HG02943 (cell line): ENCODE results near the gene PRKCE.

Experiments
- ATAC-seq: cut with Tn5 transposase; IDR thresholded peaks from one replicate; pipeline ENCODE4 v1.9.1; 2021; ENCODE audit warnings: mild to moderate bottlenecking, low read depth, moderate library complexity; ENCODE audit not compliant: unreplicated experiment

The PRKCE gene

GRCh38 chr2:45943219-45944044 lies 292.0 kb downstream of the PRKCE start:
- no peak for ATAC-seq

DNA sequence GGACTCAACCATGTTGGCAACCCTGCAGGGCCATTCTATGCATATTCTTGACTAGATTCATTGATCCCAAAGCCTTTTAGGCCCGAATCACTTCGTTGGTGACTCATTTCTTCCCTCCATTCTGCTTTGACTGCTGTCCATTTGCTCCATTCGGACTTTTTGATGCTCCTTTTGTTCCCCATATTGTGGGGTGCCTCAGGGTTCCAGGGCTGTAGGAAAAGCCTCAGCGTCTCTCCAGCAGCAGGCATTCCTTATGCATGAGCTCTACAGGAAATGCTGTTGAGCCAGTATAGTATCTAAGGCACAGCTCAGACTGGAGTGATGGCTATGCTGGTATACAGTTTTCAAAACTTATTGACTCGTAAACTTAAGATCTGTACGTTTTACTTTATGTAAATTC lies 292.6 kb downstream of the PRKCE start:
- ATAC-seq = no peak

DNA sequence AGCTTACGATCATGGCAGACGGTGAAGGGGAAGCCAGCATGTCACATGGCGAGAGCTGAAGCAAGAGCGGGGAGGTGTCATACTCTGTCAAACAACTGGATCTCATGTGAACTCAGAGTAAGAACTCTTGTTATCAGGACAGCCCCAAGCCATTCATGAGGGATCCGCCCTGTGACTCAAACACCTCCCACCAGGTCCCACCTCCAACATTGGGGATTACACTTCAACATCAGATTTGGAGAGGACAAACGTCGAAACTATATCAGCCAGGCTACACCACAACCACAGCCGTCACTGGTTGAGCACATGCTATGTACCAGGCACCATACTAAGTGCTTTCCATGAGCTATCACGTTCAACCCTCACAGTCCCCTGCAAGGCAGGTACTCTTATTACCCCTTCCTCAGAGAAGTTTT lies 293.8 kb downstream of the PRKCE start:
- ATAC-seq = no peak

DNA sequence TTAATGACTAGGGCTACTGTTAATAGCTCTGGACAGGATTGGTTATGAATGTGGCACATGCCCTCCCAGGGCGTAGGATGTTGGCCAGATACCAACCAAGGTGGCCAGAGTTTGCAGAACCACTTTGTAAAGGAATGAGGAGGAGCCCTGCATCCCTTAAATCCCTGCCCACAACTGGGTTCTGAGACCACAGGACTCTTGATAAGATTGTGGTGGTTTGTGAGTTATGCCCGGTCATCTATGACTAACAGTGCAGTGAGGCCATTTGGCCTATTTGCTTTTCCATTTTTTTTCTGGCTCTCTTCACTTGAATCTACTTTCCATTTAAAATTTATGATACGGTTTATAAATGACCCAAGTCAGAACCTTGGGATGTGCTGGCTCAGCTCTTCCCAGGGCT lies 294.5 kb downstream of the PRKCE start:
- no peak for ATAC-seq

DNA sequence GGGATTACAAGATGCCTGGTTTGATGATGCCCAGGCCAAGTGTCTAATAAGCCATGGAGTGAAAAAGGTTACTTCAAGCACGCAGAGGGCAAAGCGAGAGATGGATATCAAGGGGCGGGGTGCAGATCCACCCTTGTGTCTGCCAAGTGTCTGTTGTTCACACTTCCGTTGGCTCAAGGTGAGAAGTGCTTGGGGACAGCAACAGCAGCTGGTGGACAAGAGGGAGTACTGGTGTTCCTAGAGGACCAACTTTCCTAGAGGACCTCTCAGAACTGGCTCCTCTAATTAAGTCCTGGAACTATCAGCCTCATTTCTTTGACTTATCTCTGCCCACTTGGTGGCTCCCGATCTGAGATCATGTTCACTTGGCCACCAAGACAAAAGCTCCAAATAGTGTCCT lies 299.1 kb downstream of the PRKCE start:
- ATAC-seq = no peak

- ATAC-seq = no peak
These were observed 299.7 kb downstream of the PRKCE start for GRCh38 chr2:45951025-45951727.

DNA sequence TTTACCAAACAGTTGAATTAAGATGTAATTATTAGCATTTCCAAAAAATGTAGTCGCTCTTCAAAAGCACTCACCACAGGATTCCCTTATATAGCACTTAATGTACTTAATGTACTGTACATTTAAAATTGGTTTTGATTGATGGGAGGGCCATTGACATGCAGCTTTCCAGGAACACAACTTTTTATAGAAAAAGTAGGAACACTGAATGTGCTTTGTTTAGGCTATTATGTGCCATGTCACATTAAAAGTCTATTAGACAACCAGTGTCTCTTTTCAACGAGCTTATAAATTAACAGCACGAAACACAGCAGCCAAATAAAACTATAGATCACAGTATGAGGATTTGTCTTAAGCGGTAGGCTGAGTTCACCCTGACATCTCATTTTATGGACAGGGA lies 301.1 kb downstream of the PRKCE start:
- no peak for ATAC-seq

- no peak for ATAC-seq
These were observed 302.0 kb downstream of the PRKCE start for GRCh38 chr2:45953376-45954027.

DNA sequence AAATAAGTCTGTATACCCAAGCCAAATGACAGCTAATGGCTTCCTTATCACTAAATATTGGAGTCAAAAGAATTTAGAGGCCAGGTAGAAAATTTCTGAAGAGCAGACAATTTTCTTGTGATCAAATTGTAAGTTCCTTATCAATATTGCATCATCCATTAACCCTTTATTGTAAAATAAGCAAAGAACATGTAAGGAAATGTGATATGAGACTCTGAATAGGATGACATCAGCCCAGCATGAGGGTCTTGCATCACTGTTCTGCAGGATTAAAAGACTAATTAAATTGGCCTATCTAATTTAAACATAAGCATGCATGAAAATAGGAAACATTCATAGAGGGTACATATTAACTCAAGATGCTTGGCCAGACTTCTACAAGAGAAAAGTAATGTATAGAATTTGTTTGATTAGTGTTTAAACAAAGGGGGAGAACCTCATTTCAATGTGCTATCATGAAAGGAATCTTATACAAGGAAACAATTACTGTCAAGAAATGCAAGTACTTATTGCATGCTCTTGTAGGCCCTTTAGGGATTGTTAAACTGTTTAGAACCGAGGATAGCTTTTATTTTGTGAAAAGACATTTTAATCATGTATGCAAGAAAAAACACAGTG lies 302.9 kb downstream of the PRKCE start:
- ATAC-seq = no peak

- no peak for ATAC-seq
These were observed 306.2 kb downstream of the PRKCE start for GRCh38 chr2:45957533-45958227.

DNA sequence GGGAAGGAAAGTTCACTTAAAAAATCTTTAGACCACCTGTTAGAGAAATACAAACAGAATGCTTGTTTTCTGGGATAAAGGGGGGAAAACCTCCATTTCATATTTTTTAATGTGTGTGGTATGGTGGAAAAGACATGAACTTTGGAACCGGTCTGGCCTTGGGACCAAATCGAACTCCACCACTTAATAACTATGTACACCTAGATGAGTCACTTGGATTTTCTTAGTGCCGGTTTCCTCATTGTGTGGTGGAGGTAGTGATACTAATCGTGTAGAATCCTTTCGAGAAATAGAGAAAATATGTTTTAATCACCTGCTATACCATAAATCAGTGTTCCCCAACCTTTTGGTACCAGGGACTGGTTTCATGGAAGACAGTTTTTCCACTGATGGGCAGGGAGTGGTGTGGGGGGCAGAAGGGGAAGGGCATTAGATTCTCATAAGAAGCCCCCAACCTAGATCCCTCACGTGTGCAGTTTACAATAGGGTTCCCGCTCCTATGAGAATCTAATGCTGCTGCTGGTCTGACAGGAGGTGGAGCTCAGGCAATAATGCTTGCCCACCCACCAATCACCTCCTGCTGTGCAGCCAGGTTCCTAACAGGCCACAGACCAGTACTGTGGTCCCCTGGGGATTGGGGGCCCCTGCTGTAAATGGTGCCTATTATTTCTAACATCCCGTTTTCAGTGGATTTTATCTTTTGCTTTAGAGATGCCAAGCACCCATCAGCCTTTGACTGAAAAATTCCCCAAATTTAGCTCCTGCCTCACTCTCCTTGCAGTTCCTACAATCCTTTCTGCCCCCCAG lies 308.8 kb downstream of the PRKCE start:
- ATAC-seq = no peak

DNA sequence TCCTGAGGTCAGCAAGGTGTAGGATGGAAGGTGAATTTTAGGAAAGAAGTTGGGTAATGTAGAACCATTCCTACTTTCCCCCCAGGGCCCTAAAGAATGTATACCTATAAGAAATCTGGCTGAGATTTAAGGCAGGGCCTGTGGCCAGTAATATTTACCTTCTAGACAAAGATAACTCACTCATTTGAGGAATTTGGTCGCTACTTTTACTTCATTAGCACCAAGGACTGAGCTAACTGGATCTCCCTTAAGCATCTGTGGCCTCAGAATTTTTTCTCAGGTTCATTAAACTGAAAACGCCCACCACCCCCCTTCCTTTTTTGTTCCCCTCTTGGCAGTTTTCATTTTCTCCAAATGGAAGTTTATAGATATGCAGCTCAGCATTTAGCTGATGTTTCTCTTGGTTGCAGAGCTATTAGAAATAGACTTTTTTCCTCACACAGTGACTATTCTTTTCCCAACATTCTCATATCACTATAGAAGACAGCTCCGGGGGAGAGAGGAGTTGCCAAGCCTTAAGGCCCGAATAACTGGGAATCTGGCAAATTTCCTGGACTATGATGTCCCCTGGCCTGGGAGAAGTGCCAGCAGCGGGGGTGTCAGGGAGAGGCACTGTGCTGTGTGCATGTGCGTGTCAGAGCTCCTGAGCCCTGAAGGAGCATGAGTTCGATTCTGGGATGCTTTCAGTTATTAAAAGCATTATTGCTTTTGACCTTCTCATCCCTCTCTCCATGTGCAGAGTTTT lies 310.9 kb downstream of the PRKCE start:
- ATAC-seq = no peak

DNA sequence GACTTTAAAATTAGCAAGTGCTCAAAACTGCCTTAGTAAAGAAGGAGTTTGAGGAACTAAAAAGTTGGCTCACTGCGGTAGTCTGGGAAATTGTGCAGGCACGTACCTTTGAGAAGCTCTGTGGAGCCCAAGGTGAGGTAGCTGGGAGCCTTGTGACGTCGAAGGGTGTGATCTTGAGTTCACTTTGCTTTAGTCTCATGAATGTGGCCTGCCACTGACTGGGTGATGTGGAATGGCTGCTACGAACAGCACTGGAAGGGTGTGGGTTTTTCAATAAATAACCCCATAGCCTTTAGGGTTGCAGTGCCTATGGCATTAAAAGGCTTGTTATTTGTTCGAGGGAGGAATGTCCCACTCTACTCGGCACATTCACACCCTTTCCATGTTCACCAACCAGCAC lies 312.3 kb downstream of the PRKCE start:
- no peak for ATAC-seq

GRCh38 chr2:45964223-45964841 lies 312.9 kb downstream of the PRKCE start:
- ATAC-seq = no peak

DNA sequence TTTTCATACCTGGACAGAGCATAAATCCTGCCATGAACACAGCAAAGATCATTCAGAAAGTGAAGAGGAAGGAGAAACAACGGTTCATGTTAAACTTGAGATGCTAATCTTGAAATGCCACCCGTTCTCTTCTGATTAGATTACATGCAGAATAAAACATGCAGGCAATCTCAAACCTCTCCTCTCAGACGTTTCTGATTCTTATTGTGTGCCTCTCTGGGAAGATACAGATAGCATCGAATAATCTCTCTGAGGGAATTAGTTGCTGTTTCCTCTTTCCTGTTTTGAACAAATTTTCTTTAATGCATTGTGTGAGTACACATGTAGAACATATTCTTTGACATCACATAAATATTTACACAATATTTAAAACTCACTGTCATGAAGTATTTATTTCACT lies 313.4 kb downstream of the PRKCE start:
- no peak for ATAC-seq

DNA sequence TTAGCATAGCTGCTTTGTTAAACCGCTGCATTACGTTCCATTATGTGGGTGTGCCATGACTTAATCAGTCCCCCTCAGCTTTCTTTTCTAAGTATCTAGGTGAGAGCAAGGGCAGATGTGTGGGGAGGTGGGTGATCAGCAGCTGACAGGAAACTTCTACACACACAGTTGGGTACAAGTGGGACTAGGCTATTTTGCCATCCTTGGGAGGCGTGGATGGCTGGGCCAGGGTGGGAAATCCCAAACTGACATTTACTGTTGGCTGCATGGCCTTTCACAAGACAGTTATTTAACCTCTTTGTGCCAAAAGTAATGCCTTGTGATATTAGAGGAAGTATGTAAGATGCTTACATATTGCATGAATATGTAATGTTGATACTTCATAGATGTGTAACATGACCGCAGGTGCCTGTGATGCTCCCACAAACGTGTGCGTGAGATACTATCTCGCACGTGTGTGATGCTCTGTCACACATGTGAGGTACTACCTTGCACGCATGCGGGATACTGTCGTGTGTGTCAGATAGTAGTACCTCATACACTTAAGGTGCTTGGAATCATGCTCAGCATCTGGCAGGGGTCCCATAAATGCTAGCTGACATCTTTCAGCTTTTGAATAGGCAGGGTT lies 314.5 kb downstream of the PRKCE start:
- ATAC-seq = no peak

GRCh38 chr2:45968946-45969584 lies 317.6 kb downstream of the PRKCE start:
- ATAC-seq = no peak

DNA sequence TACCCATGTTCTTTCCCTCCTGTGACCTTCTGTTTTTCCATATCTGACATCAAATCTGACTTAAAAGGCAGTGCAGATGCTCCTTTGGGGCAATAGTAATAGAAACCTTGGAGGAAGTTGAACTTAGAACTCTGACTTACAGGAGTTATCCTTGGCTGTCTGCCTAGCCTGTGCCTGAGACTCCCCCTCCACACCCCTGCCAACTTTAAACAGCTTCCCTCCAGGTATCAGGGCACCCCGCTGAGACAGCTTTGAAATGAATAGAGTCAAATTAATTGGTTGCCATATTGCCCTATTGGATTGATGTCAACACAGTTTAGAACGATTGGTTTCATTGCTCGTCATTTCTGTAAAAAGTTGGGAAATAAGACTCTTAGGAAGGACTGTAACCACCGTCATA lies 322.0 kb downstream of the PRKCE start:
- no peak for ATAC-seq
